OCI-LY1 (cell line): ENCODE data around the gene AMN.

ENCODE experiments used
- H2AFZ ChIP-seq: fragments of 200-600 bp; sonication (generic), shearing (Covaris generic); 2 replicates; pipeline ENCODE4 v1.6.0; 2014; ENCODE audit warnings: antibody characterized with exemption, mild to moderate bottlenecking, low read length
- H3F3A ChIP-seq: fragments of 200-600 bp; sonication (generic), shearing (Covaris generic); 2 replicates; pipeline ENCODE4 v1.6.0; 2014; ENCODE audit warnings: mild to moderate bottlenecking, antibody characterized with exemption, low read length, moderate library complexity; ENCODE audit not compliant: insufficient read depth
- H3K27ac ChIP-seq: fragments of 200-600 bp; sonication (generic); 2 replicates; pipeline ENCODE4 v1.5.1; 2014; ENCODE audit warnings: low read length, mixed run types, mild to moderate bottlenecking, low read depth; ENCODE audit not compliant: poor library complexity, severe bottlenecking
- H3K27me3 ChIP-seq: fragments of 200-600 bp; sonication (generic); 2 replicates; pipeline ENCODE4 v1.6.0; 2014; ENCODE audit warnings: antibody characterized with exemption, mild to moderate bottlenecking, low read length, moderate library complexity; ENCODE audit not compliant: insufficient read depth
- H3K36me3 ChIP-seq: fragments of 200-600 bp; sonication (generic); 2 replicates; pipeline ENCODE4 v1.6.1; 2014; ENCODE audit warnings: mild to moderate bottlenecking, antibody characterized with exemption, low read length, moderate library complexity, mixed read lengths; ENCODE audit not compliant: insufficient read depth
- H3K4me1 ChIP-seq: fragments of 200-600 bp; sonication (generic); 2 replicates; pipeline ENCODE4 v1.5.1; 2014; ENCODE audit warnings: mild to moderate bottlenecking, low read length, moderate library complexity; ENCODE audit not compliant: insufficient read depth, severe bottlenecking
- H3K4me2 ChIP-seq: fragments of 200-600 bp; sonication (generic), shearing (Covaris generic); 2 replicates; pipeline ENCODE4 v1.6.1; 2014; ENCODE audit warnings: low read length
- H3K4me3 ChIP-seq: fragments of 200-600 bp; sonication (generic); 2 replicates; pipeline ENCODE4 v1.5.1; 2014; ENCODE audit warnings: low read length, low read depth, mild to moderate bottlenecking, mixed read lengths; ENCODE audit not compliant: poor library complexity, severe bottlenecking
- H3K79me2 ChIP-seq: fragments of 200-600 bp; shearing (Covaris generic); 2 replicates; pipeline ENCODE4 v1.6.1; 2016; ENCODE audit warnings: mixed run types, low read length, mixed read lengths; ENCODE audit not compliant: insufficient read depth
- H3K9ac ChIP-seq: fragments of 200-600 bp; sonication (generic), shearing (Covaris generic); 2 replicates; pipeline ENCODE4 v1.6.1; 2014; ENCODE audit warnings: mild to moderate bottlenecking, low read length, mixed read lengths
- H3K9me2 ChIP-seq: fragments of 200-600 bp; sonication (generic), shearing (Covaris generic); 2 replicates; pipeline ENCODE4 v1.6.1; 2014; ENCODE audit warnings: low read depth, mild to moderate bottlenecking, low read length, mixed read lengths
- H3K9me3 ChIP-seq: fragments of 200-600 bp; shearing (Covaris generic); 2 replicates; pipeline ENCODE4 v1.6.1; 2014; ENCODE audit warnings: low read length, mixed read lengths
- H4K20me1 ChIP-seq: fragments of 200-600 bp; sonication (generic), shearing (Covaris generic); 2 replicates; pipeline ENCODE4 v1.6.0; 2016; ENCODE audit warnings: mild to moderate bottlenecking, low read length; ENCODE audit not compliant: insufficient read depth
- CTCF ChIP-seq: fragments of 200-600 bp; sonication (generic), shearing (Covaris generic); IDR thresholded peaks from 2 replicates; pipeline ENCODE4 v1.5.1; 2017; ENCODE audit warnings: mild to moderate bottlenecking, antibody characterized with exemption, low read length, moderate library complexity, mixed read lengths
- EZH2 ChIP-seq: fragments of 200-600 bp; sonication (generic), shearing (Covaris generic); IDR thresholded peaks from 2 replicates; pipeline ENCODE4 v1.8.0; 2017; ENCODE audit warnings: borderline replicate concordance, mixed run types, mild to moderate bottlenecking, antibody characterized with exemption, low read length, moderate library complexity, mixed read lengths

Gene AMN

DNA sequence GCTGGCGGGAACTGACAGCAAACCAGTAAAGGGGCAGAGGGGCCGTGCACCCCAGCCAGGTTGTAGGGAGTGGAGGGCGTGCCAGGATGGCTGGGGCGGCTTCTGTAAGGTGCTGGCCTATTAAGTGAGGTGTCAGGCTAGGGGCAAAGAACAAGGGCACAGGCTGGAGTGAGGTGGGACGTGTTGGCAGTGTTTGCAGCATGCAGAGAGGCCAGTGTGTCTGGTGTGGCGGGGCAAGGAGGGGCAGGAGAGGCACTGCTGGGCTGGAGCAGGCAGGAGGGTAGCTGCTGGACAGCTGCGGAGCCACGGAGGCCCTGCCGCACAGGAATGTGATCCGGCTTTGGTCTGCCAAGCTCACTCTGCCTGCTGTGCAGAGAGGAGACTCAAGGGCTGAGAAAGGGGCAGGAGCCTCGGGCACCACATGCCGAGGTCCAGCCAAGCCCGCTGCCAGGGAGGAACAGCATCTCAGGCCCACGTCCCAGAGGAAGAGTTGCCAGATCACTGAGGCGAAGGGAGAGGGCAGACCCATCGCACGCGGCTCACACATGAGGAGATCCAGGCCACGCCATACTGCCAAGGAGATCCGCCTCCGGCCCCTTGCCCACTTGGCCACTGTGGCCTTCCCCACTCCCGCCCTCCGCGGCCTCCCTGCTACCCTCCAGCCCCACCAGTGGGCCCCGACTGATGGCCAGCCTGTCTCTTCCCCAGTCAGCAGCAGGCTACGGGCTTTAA, 46.8 kb downstream of the AMN start:
- Histone ChIP-seq H3K4me3 (no peak overlapping the region), H3K27ac (no peak overlapping the region), H2AFZ (no peak overlapping the region), H3K9ac (no peak overlapping the region), H3K36me3 (peaks cover 19% of the 10 kb centered on the region), H3K9me2 (no peaks in the 10 kb centered on the region), H3K79me2 (no peaks in the 10 kb centered on the region), H3K9me3 (no peaks in the 10 kb centered on the region), H3K4me2 (no peak overlapping the region), H3F3A (no peaks in the 10 kb centered on the region), H3K27me3 (no peaks in the 10 kb centered on the region), H4K20me1 (no peaks in the 10 kb centered on the region), H3K4me1 (peaks cover 39% of the 10 kb centered on the region)
- TF ChIP-seq EZH2 (no peak), CTCF (no peak)

- Histone ChIP-seq H3K9me3 (no peaks in the 10 kb centered on the region), H3K4me3 (no peak overlapping the region), H3K4me2 (no peak overlapping the region), H3K9ac (no peak overlapping the region), H3K36me3 (peaks cover 19% of the 10 kb centered on the region), H2AFZ (no peak overlapping the region), H4K20me1 (no peaks in the 10 kb centered on the region), H3K4me1 (peaks cover 46% of the 10 kb centered on the region), H3K27ac (no peak overlapping the region), H3K79me2 (no peaks in the 10 kb centered on the region), H3K27me3 (no peaks in the 10 kb centered on the region), H3K9me2 (no peaks in the 10 kb centered on the region), H3F3A (no peaks in the 10 kb centered on the region)
- TF ChIP-seq CTCF: no peak
- TF ChIP-seq EZH2: no peak
These were observed 47.4 kb downstream of the AMN start for GRCh38 chr14:102969901-102970300.

DNA sequence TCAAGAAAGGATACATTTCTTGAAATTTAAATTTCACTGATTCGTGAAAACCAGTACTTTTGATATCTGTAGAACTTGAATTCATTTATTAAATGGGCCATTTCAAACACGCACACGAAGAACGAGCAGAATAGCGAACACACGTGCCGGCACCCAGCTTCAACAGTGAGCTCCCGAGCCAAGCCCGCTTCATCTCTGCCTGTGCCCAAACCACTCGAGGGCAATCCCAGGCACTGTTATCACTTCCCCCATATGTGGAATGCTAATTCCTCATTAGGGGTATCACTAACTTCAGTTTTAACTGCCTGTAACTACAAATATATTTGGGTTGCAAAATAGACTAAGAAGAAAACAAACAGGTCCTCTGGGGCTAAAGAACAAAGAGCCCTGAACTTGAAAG, 48.0 kb downstream of the AMN start:
- H3K27me3 ChIP-seq: no peaks in the 10 kb centered on the region
- TF ChIP-seq EZH2 (no peak), CTCF (no peak)
- no peak overlapping the region for H2AFZ ChIP-seq
- H4K20me1 ChIP-seq: no peaks in the 10 kb centered on the region
- no peaks in the 10 kb centered on the region for H3F3A ChIP-seq
- no peak overlapping the region for H3K27ac ChIP-seq
- no peak overlapping the region for H3K4me2 ChIP-seq
- H3K79me2 ChIP-seq: no peaks in the 10 kb centered on the region
- H3K4me1 ChIP-seq: peaks cover 51% of the 10 kb centered on the region
- no peak overlapping the region for H3K9ac ChIP-seq
- no peak overlapping the region for H3K4me3 ChIP-seq
- H3K9me3 ChIP-seq: no peaks in the 10 kb centered on the region
- H3K36me3 ChIP-seq: peaks cover 16% of the 10 kb centered on the region
- H3K9me2 ChIP-seq: no peaks in the 10 kb centered on the region
